Activated B cell treated with CpG ODN at 0.5 μM for 24 hours (primary cell): Measurements from ENCODE around the gene CACNB4. TPM values are rescaled to one million over a fixed set of nuclear protein-coding genes. Genes with fewer than 3 reads are reported as not detected.

Experiments
- ATAC-seq: fragments of 200-7000 bp; cut with Tn5 transposase; one replicate; pipeline ENCODE4 v1.10.0; 2021; ENCODE audit warnings: low read depth, mild to moderate bottlenecking, moderate library complexity
- CTCF ChIA-PET: fragments of 350-600 bp; sonication (Branson Sonifier 250); formaldehyde crosslinking; loops from one replicate; lab custom pipeline; 2021; ENCODE audit warnings: antibody characterized with exemption; lab: Charles Lee
- POLR2A ChIA-PET: fragments of 350-600 bp; sonication (Branson Sonifier 250); formaldehyde crosslinking; loops from one replicate; lab custom pipeline; 2021; ENCODE audit warnings: antibody characterized with exemption; lab: Charles Lee
- DNase-seq: peaks from one replicate; pipeline ENCODE4 v3.0.0; 2022
- H3K27ac Mint-ChIP-seq: one replicate; pipeline ENCODE4 v1.8.0; 2020; ENCODE audit warnings: mixed read lengths
- H3K27me3 Mint-ChIP-seq: one replicate; pipeline ENCODE4 v1.8.0; 2021; ENCODE audit warnings: mixed read lengths
- H3K36me3 Mint-ChIP-seq: one replicate; pipeline ENCODE4 v1.8.0; 2021; ENCODE audit warnings: low read depth, mixed read lengths
- H3K4me1 Mint-ChIP-seq: one replicate; pipeline ENCODE4 v1.8.0; 2021; ENCODE audit warnings: mixed read lengths
- H3K4me3 Mint-ChIP-seq: one replicate; pipeline ENCODE4 v1.8.0; 2020; ENCODE audit warnings: mild to moderate bottlenecking, mixed read lengths
- H3K9me3 Mint-ChIP-seq: one replicate; pipeline ENCODE4 v1.8.0; 2020; ENCODE audit warnings: mixed read lengths
- CTCF ChIP-seq: fragments of 200-600 bp; IDR thresholded peaks from one replicate; pipeline ENCODE4 v1.8.0; 2022; ENCODE audit warnings: antibody characterized with exemption, mild to moderate bottlenecking
- intact Hi-C: fragments of 100-400 bp; cut with micrococcal nuclease; formaldehyde crosslinking; loops from one replicate; pipeline ENCODE4 v1.15.1; 2024
- total RNA-seq: library from RNA; stranded (reverse); gene quantifications from 2 replicates; pipeline ENCODE4 v1.2.3, GENCODE V29; 2022

Gene CACNB4
- total RNA-seq, 1 donor from 2014 or later: 0.86 TPM

- CTCF ChIA-PET: no interaction called here
- H3K4me3 Mint-ChIP-seq: no peak overlapping the region
Measured at GRCh38 chr2:151902829-151903228, 196.0 kb downstream of the CACNB4 start.

GRCh38 chr2:151900331-151900730, 198.5 kb downstream of the CACNB4 start:
- no peak for ATAC-seq
- H3K4me1 Mint-ChIP-seq: peaks cover 6% of the 10 kb centered on the region
- no peaks in the 10 kb centered on the region for H3K9me3 Mint-ChIP-seq
- no peak overlapping the region for H3K27ac Mint-ChIP-seq
- POLR2A ChIA-PET: no interaction called here
- intact Hi-C loops: no loop called here
- TF ChIP-seq CTCF: no peak
- no peak for DNase-seq
- H3K36me3 Mint-ChIP-seq: no peaks in the 10 kb centered on the region
- H3K4me3 Mint-ChIP-seq: no peak overlapping the region
- H3K27me3 Mint-ChIP-seq: no peaks in the 10 kb centered on the region
- CTCF ChIA-PET: no interaction called here

More at GRCh38 chr2:151902829-151903228, 196.0 kb downstream of the CACNB4 start:
- H3K27me3 Mint-ChIP-seq: no peaks in the 10 kb centered on the region
- H3K36me3 Mint-ChIP-seq: no peaks in the 10 kb centered on the region
- POLR2A ChIA-PET: no interaction called here
- peaks cover 10% of the 10 kb centered on the region for H3K4me1 Mint-ChIP-seq
- intact Hi-C loops: no loop called here
- DNase-seq: no peak
- H3K27ac Mint-ChIP-seq: no peak overlapping the region
- no peak for ATAC-seq
- H3K9me3 Mint-ChIP-seq: no peaks in the 10 kb centered on the region
- no peak for TF ChIP-seq CTCF

GRCh38 chr2:151899156-151899555, 199.7 kb downstream of the CACNB4 start:
- H3K9me3 Mint-ChIP-seq: peaks cover 4% of the 10 kb centered on the region
- H3K36me3 Mint-ChIP-seq: no peaks in the 10 kb centered on the region
- no peak for ATAC-seq
- no peak for TF ChIP-seq CTCF
- DNase-seq: no peak
- POLR2A ChIA-PET: no interaction called here
- no peak overlapping the region for H3K4me3 Mint-ChIP-seq
- H3K27me3 Mint-ChIP-seq: no peaks in the 10 kb centered on the region
- no peak overlapping the region for H3K27ac Mint-ChIP-seq
- intact Hi-C loops: no loop called here
- CTCF ChIA-PET: no interaction called here
- H3K4me1 Mint-ChIP-seq: no peaks in the 10 kb centered on the region

- Mint-ChIP-seq H3K9me3 (peaks cover 4% of the 10 kb centered on the region), H3K4me3 (no peak overlapping the region), H3K27ac (no peak overlapping the region), H3K27me3 (no peaks in the 10 kb centered on the region), H3K36me3 (no peaks in the 10 kb centered on the region), H3K4me1 (peaks cover under 1% of the 10 kb centered on the region)
- no peak for DNase-seq
- POLR2A ChIA-PET: no interaction called here
- CTCF ChIA-PET: no interaction called here
- intact Hi-C loops: no loop called here
- no peak for TF ChIP-seq CTCF
- ATAC-seq: no peak
Measured at GRCh38 chr2:151891566-151892194, 207.2 kb downstream of the CACNB4 start.

GRCh38 chr2:151887164-151887563, 211.7 kb downstream of the CACNB4 start:
- H3K36me3 Mint-ChIP-seq: no peaks in the 10 kb centered on the region
- H3K27me3 Mint-ChIP-seq: no peaks in the 10 kb centered on the region
- ChIA-PET CTCF (interaction anchor here (0.6 kb wide), 1 partner anchor 61 kb away, joined by 3 read pairs; no protein-coding TSS in a partner anchor), POLR2A (no interaction called here)
- H3K4me1 Mint-ChIP-seq: peaks cover 3% of the 10 kb centered on the region
- no peak for TF ChIP-seq CTCF
- no peak overlapping the region for H3K4me3 Mint-ChIP-seq
- H3K27ac Mint-ChIP-seq: no peak overlapping the region
- no peak for ATAC-seq
- intact Hi-C loops: no loop called here
- no peaks in the 10 kb centered on the region for H3K9me3 Mint-ChIP-seq
- DNase-seq: no peak
